Medulla oblongata (tissue), 1 donor: ENCODE measurements around the gene TMEM45A.
"Not testable (repeated sequence)": the region's sequence is repeated elsewhere in the genome, so short reads cannot be mapped to it uniquely, and the experiment has no call there.

Experiments used
- DNase-seq: peaks from one replicate; pipeline ENCODE4 v3.0.0-alpha.2; 2015; ENCODE audit errors: extremely low spot score

Gene TMEM45A

DNA sequence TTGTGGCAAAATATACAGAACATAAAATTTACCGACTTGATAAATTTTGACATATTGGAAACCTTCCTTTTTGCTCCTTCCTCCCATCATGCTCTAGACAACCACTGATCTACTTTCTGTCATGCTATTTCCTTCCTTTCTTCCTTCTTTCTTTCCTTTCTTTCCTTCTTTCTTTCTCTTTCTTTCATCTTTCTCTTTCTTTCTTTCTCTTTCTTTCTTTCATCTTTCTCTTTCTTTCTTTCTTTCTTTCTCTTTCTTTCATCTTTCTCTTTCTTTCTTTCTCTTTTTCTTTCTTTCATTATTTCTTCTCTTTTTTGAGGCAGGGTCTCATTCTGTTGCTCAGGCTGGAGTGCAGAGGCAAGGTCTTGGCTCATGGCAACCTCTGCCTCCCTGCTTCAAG lies 8.9 kb upstream of the TMEM45A start:
- DNase-seq: no peak

DNA sequence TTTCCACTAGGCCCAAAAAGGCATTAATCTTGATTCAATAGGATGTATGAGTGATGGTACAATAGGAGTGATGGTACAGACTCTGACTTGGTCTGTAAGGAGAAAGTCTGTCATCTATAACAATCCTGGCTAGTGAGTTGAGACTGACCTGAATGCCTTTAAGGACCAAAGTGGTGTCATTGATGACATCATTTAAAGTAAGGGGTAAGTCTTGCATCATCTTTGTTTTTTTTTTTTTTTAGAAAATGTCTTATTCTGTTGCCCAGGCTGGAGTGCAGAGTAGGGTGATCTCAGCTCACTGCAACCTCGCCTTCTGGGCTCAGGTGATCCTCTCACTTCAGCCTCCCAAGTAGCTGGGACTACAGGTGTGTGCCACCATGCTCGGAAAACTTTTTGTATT lies 5.6 kb upstream of the TMEM45A start:
- no peak for DNase-seq

DNA sequence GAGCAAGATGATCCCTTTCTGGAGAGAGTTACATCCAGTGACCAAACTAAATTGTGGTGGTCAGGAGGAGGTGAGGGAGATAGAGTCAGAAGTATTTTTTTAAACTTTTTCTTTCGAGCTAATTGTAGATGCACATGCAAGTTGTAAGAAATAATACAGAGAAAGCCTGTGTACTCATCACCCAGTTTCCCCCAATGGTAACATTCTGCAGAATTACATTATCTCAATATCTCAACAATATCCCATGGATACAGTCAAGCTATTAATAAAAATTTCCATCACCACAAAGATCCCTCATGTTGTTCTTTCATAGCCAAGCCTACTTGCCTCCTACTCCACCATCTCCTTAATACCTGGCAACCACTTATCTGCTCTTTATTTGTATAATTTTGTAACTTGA lies 3.3 kb upstream of the TMEM45A start:
- DNase-seq: no peak

DNA sequence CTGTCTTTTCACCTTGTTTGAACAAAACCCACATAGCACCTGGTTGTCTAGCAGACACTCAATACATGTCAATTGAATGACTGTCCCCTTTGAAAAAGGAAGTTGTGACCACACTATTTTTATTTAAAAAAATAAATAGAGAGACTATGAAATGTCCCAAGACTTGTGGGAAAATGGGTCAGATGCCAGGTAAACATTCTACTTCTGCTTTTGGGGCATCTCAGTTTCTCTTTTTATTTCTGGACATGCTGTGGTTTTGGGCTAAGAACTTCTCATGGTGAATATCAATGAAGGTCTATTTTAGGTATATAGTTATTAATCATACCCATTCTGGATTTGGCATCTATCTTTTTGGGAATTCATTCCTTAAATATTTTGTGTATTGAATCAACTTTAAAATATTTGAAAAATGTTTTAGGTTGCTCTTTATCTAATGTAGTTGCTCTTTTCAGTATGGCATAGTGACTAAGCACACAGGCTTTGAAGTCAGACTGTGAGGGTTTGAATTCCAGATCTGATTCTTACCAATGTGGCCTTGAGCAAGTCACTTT lies 4.4 kb downstream of the TMEM45A start:
- DNase-seq: no peak

DNA sequence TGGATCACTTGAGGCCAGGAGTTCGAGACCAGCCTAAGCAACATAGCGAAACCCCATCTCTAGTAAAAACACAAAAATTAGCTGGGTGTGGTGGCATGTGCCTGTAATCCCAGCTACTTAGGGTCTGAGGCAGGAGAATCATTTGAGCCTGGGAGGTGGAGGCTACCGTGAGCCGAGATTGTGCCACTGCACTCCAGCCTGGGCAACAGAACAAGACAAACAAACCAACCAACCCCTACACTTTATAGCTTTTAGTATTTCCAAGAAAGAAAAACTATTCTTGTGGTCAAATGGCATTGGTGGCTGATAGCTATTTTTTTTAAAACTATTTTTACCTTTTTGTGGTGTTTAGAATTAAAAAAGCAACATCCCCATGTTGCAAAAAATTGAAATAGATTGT lies 7.2 kb downstream of the TMEM45A start:
- DNase-seq: no peak

DNA sequence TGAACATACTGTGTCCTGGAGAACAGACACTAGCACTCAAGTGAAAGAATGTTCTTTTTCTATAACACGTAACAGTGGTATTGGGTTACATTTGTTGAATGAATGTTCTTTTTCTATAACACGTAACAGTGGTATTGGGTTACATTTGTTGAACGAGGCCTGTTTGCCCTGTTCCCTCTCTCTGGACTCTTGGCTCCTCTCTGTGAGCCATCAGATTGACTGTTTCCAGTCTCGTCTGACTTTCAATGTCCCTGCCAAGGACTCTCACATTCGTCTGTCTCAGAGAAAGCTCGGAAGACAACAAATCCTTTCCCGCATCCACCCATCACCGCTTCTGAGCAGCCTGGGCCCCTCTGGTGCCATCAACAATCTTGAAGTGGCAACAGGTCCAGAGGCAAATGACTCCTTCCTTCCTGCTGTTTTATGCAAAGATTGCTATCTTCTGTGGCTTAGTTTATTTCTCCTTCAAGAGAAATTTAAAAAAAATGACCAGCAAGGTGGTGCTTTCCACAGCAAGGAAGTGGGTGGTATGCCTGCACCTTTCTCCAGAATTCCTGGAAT lies 8.0 kb downstream of the TMEM45A start:
- no peak for DNase-seq

DNA sequence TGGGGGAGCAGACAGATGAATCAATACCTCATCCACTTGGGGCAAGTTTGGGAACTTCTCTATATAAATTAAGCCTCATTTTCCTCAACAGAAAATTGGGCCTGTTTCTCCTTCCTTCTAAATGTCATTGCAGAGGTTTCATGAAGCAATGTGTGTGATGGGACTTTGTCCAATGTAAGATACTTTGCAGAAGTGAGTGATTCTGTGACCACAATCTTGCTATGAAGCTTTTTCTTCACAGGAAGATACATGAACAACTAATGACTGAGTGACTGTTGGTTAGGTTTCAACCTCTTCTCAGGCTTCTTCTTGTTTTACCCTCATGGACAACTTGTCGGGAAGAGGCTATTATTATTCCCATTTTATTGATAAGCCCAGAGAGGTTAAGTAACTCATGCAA lies 11.0 kb downstream of the TMEM45A start:
- no peak for DNase-seq

DNA sequence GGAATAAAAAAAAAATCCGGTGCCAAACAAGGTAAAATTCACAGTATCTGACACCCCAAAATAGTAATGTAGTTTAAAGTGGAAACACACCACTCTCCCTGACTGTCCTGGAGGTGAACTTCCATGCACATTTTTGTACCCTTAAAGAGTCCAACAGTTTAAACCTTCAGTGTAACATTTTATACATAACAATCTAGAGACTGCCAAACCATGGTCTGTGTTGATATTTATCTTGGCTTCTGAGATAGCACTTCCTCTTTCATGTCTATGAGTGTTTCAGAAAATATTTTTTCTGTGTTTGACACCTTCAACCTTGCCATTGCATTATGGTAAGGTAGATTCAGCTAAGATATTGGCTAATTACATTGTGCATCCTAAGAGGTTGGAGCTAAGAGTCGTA lies 13.9 kb downstream of the TMEM45A start:
- DNase-seq: no peak

DNA sequence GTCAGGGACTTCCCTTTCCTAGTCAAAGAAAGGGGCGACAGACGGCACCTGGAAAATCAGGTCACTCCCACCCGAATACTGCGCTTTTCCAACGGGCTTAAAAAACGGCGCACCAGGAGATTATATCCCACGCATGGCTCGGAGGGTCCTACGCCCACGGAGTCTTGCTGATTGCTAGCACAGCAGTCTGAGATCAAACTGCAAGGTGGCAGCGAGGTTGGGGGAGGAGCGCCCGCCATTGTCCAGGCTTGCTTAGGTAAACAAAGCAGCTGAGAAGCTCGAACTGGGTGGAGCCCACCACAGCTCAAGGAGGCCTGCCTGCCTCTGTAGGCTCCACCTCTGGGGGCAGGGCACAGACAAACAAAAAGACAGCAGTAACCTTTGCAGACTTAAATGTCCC lies 17.4 kb downstream of the TMEM45A start:
- not testable (repeated sequence) for DNase-seq

DNA sequence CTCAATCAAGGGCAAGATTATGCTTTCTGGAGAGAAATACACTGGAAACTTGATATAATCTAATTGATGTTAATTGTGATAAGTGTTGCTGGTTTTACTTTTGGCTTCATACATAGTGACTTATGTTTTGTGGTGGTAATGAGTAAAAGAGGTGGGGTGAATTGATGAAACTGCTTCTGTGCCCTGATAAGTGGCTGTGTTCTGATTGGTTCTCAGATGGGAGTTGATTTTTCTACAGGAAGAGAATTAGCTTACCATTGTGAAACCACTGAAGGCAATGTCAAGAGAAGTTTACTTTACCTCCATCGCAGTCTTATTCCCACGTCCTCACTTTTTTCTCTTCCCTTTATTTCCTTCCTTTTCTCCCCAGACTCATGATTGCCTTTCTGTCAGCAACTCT lies 23.8 kb downstream of the TMEM45A start:
- DNase-seq: no peak

DNA sequence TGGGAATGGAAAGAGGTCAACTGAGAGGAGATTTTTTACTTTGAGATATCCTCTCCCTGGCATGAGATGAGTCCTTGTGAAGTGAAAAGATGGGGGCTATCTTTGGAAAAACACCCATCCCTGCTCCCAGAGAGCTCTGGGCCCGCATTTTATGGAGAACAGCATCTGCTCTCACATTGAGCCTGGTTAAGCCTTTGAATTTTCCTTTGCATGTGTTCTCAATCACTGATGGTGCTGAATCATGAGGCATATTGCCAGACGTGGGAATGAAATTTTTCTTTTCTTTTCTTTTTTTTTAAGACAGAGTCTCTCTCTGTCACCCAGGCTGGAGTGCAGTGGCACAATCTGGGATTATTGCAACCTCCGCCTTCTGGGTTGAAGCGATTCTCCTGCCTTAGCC lies 24.4 kb downstream of the TMEM45A start:
- DNase-seq: no peak

DNA sequence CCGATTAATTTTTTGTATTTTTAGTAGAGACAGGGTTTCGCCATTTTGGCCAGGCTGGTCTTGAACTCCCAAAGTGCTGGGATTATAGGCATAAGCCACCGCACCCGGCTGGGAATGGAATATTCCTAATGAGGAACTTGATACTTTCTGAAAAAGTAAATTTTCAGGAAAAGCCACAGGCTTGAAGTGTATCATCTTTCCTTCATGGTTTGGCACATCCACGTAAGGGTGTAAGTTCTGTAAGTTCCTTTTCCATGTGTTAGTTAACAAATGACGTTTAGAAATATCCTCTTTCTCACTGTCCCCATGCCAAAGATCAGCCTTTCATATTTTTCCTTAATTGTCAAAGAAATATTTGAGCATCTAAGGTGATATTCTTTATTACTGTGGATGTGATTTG lies 24.9 kb downstream of the TMEM45A start:
- DNase-seq: no peak

DNA sequence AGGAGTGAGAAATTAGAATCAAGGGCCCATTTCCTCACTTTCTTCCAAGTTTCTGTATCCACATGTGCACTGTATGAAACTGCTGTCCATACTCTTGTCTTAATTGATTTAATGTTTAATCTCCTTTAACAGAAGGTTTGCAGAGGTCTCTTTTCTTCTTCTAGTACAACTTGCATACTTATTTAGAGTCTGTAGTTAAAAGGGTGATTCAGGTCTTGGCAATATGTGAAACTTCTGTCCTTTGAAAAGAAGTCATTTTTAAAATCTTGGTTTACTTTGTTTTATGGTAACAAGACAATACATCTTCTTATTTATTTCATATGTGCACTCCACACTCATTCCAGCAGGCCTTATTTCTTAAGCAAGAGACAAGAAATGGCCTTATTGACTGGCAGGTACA lies 25.8 kb downstream of the TMEM45A start:
- no peak for DNase-seq

DNA sequence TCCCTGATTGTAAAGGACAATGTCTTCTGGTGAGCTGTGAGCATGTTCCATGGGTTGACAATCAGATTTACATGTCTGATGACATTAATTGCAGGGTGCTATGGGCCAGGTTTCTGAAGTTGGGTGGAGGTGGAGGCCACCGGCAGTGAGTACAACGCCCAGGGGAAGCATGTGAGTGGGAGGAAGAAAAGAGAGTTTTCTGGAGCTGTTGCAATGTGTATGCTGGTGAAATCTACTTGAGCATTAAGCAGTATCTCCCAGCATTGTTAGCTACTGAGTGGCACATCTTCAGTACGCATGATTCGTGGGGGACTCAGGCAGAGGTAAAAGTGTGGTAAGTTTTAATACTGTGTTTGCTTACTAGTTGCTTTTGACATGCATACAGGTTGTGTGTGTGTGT lies 26.6 kb downstream of the TMEM45A start:
- DNase-seq: no peak

DNA sequence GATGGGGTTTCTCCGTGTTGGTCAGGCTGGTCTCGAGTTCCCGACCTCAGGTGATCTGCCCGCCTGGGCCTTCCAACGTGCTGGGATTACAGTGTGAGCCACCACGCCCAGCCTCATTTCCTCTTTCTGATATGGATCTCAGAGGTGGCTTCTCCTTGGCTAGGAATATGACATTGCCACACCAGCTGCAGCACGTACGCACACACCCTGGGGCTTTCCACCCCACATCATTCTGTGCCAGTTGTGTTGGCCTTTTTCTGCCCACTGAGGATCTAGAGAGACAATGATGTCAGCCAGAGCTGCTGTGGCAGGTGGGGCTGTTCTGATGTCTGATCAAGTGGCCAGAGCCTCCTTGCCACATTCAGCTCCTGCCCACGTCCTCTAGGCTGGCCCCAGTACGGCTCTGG lies 29.0 kb downstream of the TMEM45A start:
- no peak for DNase-seq

DNA sequence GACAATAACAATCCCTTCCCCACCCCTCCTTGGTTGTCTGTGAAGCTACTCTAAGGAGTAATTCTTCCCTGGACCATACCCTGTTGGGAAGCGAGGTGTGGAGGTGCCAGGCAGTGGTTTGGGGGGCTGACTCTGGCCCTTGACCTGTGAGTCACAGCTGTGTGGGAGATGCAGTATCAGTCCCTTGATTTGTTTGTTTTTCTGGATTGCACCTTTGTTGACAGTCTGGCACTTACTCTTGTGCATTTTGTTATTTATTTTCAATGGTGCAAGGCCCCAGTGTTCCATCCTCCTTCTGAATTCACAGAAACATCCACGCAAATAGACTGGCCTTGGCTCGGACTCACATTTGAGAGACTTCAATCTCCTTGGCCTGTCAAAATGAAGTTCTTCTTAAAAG lies 29.7 kb downstream of the TMEM45A start:
- DNase-seq: no peak

DNA sequence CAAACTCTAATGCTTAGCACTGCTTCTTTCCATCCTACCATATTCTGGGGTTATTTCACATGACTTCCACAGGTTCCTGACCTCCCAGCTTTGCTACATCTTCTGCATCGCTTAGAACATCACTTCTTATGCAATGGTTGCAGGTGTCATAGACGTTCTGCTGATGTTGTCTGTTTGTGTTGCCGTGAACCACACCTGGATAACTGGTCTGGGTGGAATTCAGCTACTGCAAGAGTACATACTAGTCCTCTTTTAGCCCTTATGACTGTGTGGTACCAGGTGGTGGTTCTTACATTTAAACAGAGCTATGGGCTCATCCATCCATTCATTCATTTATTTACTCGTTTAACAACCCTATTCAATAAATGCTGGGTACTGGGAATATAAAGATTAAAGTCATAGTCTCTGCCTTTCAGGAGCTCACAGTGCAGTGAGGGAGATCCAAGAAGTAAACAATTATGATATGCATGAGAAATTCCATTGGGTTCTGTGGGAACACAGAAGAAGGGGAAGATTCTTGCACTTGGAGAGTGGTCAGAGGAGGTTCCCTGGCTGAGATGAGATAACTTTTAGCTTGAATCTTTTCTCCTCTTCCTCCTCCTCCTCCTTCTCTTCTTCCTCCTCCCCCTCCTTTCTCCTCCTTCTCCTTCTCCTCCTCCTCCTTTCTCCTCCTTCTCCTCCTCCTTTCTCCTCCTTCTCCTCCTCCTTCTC lies 30.8 kb downstream of the TMEM45A start:
- no peak for DNase-seq

DNA sequence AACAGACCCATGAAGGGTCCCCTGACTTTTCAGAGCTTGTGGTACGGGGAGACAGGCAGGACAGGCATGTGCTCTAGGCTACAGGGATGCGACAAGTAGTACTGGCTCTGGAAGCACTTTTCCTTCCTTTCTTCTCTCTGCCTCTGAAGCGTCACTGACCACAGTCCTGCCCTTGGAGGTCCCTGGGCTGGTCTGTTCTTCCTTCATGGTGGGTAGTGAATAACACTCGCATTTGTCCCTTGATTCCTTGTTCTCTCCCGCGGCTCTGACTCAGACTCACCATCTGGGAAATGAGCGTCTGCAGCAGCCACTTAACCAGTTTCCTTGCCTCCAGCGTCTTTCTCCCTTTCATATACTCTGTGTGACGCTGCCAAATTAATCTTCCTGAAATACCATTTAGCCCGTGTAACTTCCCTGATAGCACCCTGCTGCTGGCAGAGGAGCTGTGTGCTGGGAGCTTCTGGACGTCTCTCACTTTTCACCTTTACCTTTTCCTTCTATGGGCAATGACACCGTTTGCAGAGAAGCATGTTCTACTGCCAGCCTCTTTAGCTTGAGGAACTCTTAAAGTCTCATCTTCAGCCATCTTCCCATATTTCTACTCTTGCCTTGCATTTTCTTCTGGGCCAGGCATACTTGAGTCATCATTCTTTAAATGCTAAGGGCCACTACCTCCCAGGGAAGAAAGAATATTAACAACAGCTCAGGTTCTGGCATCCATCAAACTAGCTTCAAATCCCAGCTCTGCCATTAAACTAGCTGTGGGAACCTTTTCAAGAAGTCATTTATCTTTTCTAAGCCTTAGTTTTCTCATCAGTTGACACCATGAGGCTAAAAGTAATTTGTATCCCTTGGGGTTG lies 33.6 kb downstream of the TMEM45A start:
- DNase-seq: no peak

DNA sequence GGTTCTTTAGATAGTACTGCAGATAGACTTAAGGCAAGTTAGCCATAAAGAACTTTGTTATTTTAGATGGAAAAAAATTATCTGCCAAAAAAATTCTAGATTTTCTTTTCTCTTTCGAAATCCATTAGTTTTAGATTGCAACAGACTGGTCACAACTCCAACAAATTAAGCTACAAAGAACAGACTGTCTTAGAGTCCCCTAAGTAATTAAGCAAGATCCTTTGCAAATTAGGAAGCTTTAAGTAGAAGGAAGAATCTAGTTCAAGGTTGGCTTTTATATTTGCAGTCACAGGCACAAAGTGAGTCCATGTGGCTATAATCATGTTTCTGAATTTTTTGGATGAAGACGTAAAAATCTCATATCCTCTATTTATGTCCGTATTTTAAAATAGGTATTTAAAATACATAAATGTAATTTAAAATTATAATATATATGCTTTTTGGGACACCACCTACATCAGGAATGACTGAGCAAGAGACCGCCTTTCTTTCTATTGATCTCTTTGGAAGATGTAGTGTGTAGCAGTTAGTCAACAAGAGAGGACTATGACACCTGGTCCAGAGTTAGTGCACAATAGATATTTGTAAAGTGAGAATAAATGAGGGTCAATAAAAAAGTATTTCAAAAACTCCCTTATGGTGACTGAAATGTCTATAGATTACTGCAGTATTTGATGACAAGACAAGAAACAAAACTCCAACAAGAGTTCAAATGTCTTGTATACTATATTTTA lies 34.4 kb downstream of the TMEM45A start:
- no peak for DNase-seq

DNA sequence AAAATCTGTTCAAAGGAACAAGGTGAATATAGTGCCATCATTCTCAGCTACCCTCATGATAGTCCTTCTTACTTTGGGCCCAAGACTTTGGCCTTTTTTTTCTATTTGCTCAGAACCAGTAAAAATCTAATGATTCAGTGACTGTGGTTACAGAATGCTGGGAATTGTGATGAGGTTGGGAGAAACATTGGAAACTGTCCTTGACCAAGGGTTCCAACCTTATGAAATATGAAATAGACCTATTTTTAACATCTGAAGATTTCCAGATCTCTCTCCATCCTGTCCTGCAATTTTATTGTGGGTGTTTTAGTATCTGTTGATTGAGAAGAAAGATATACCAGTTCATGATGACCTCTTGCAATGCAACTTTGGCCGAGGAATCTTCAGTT lies 34.9 kb downstream of the TMEM45A start:
- no peak for DNase-seq

DNA sequence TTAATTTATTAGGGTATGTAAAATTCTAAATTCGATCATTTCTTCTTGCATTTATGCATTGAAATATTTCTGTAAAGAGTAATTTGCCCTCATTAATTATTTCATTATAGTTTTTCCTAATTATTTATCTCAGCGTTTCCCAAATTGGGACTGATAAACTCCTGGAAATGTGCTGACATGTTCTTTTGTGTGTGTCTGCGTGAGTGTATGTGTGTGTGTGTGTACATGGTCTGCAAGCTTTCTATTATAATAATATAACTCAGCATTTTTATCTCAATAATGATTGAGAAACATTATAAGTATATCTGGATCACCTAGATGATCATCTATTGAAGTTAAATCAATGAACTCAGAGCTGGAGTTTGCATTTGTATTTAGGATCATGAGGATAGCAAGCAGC lies 38.7 kb downstream of the TMEM45A start:
- DNase-seq: no peak

DNA sequence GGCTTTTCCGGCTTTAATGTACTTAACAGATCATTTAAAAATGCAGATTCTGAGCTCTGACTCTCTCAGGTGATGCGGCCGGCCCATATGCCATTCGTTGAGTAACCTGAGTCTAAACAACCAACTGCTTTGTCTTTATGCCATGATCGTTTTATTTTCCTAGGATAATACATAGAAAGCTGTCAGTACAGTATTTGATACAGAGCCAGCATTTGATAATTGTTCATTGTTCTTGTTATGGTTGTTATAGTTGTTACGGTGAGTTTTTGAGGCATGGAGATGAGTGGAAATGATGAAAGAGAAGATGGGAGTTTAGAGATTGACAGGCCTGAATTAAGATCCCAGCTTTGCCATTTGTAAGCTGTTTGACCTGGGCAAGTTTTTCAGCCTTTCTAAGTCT lies 40.0 kb downstream of the TMEM45A start:
- DNase-seq: no peak
